IPS-NIHi11 (cell line): Measurements from ENCODE around the gene ZCCHC24.

Source experiments
- DNase-seq: peaks from one replicate; pipeline ENCODE4 v3.0.0; 2012; ENCODE audit warnings: mixed read lengths, low spot score

Gene ZCCHC24

GRCh38 chr10:79445161-79445976, at the start of gene ZCCHC24:
TSS of gene ZCCHC24 (minus strand) at chr10:79445624. CDS start at chr10:79445440, 184 bp downstream.
- DNase-seq = peak; percentile 98

DNA sequence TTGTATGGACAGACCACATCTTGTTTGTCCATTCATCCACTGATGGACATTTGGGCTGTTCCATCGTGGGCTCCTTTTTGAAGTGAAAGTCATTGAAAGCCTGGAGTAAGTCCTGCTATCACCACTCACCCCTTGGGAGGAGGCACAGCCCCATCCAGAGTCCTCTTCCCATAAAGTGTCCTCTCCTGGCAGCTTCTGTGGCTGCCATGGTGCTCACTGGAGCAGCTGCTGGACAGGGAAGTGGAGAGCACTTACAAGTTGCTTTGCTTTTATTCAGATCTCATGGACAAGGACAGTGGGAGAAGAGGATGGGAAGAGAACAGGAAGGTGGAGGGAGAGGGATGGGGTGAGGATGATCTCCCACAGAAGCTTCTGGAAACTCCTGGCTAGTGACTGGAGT, 48.4 kb upstream of the ZCCHC24 start:
- DNase-seq = no peak

DNA sequence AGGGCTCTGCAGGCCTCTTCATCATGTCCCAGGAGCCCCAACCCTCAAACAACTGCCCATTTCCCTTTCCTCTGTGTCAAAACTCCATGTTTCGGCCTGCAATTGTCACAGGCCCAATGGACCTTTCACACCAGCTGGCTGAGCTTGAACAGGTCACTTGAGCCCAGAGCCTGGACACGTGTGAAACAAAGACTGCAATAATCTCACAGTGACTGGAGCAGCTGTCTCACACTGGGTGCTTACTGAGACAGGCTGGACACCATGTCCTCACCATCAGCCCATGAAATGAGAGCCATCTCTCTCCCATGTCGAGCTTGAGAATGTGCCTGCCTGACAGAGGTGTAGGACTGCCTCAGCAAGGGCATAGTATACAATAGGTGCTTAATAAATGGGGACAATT, 47.4 kb upstream of the ZCCHC24 start:
- no peak for DNase-seq

DNA sequence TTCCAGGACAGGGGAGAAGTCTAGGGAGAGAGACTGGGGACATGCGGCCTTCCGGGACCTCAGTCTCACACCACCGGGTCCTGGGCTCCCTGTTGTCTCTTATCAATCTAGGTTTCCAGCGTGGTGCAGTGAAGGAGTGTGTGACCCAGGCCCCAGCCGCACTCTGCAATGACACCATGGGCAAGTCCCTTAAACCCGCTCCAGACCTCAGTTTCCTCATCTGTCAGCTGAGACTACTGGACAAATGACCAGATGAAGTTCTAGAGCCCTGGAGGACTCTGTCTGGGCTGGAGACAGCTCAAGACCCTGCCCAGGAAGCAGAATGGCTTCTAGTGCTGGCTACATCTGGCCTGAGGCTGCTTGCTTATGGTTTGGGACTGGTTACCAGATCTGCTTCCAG, 46.8 kb upstream of the ZCCHC24 start:
- no peak for DNase-seq

DNA sequence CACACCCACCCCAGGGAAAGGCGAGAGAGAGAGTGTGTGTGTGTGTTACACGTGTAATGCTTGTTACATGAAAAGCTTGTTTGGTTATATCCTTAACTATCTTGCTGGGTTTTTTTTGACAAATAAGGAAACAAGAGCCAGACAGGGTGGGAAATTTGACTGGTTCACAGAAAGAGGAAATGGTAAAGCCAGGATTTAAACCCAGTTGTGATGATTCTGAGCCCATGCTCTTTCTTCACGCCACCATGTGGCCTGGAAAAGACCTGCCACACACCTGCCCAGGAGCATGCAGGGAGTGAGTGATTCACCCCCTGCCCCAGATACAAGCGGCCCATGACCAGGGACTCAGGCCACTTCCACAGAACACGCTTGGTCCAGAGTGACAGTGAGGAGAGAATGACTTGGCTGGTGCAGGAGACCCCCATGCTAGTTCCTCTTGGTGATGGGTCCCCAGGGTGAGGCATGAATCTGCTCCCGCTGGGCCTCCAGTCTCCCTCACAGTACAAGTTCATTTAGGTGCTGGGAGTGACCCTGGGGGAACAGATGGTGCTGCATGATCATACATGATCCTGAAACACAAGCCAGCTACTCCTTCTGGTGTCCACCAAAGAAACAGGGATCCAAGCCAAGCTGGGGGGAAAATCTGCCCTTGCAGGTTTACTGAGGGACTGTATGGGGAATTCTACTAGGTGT, 45.9 kb upstream of the ZCCHC24 start:
- DNase-seq = peak; percentile 27

GRCh38 chr10:79490400-79491142, 45.1 kb upstream of the ZCCHC24 start:
- DNase-seq = no peak

- no peak for DNase-seq
Observed at GRCh38 chr10:79488870-79489269, 43.4 kb upstream of the ZCCHC24 start.

DNA sequence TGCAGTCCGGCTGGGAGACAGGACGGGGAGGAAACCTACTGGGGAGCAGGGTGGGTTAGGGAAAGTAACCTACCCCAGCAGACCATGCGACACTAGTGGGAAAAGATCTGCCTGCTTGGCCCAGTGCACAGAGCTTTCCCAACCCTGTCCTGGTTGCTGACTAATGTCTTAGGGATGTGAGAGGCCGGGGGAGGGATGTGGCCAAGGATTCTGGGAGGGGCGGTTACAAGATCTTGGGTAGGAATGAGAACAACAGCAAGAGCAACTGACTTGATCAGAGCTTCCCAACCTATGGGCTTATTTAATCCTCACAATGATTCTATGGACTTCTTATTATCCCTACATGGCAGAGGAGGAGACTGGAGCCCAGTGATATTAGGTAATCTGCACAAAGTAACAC, 42.9 kb upstream of the ZCCHC24 start:
- peak; percentile 45 for DNase-seq

DNA sequence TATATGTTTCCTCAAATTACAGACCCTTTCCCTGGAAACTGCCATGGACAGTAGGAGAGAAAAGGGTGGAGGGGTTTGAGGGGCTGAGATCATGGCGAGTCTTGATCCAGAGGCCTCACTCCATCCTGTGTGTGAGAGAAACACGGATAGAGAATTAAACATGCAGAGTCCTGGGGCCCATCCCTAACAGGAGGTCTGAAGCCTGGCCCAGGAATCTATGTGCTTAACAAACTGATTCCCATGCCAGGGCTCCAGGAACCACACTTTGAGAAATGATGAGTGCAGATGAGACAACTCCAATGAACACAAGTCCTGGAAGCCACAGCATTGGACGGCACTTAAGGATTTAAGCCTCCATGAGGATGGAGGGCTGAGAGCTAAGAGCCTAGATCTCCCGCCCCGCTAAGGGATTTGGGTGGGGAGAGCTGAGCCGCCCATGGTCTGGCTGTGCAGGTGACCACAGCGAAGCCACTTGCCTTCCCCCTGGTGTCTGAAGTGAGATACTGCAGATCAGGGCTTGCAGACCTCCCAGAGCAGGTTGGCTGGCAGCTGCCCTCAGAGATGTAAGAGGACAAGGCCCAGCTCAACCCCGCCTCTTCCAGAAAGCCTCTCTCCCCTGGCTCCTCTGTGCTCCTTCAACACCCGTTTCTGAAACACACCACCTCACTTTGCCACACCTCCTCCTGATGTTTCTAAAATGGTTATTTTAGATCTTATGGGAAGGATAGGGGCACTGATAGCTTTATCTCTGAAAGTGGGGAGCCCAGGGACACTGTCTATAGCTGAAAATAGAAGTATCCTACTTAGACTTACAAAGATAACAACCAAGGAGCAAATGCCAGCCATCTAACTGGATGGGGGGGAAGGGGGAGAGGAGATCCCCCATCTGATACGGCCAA, 42.1 kb upstream of the ZCCHC24 start:
- peak; percentile 92 for DNase-seq

DNA sequence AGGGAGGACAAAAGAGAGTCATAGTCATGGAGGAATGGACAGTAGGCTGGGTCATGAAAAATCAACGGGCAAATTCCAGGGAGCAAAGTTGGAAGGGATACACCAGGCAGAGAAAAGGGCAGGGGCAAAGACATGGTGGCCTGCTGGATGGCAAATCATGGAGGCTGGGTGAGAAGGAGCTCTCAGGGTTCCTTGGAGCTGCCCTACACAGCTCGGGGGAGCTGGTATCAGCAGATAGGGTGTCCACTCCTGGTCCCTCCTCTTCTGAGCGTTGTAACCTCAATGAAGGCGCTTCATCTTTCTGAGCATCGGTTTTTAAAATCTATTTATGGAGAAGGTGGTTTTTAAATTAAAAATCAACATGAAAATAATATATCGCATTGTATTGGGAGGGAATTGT, 39.1 kb upstream of the ZCCHC24 start:
- no peak for DNase-seq

- no peak for DNase-seq
Observed at GRCh38 chr10:79483948-79484347, 38.5 kb upstream of the ZCCHC24 start.

- no peak for DNase-seq
Observed at GRCh38 chr10:79483299-79483698, 37.9 kb upstream of the ZCCHC24 start.

- DNase-seq = no peak
Observed at GRCh38 chr10:79482741-79483140, 37.3 kb upstream of the ZCCHC24 start.

DNA sequence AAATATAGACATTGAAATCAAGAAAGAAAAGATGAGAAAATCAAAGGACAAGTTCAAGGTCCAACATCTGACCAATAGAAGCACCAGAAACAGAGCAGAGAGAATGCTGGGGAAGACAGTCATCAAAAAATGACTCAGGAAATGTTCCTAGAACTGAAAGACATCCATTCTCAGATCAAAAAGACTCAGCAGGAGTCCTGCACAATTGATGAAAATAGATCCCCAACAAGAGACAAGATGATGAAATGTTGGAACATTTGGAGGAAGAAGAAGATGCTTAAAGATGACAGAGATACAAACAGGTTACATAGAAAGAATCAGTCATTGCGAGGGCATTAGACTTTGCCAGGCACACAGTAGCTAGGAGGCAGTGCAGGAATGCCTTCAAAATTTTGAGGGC, 36.9 kb upstream of the ZCCHC24 start:
- no peak for DNase-seq

- no peak for DNase-seq
Observed at GRCh38 chr10:79479283-79479909, 34.0 kb upstream of the ZCCHC24 start.

DNA sequence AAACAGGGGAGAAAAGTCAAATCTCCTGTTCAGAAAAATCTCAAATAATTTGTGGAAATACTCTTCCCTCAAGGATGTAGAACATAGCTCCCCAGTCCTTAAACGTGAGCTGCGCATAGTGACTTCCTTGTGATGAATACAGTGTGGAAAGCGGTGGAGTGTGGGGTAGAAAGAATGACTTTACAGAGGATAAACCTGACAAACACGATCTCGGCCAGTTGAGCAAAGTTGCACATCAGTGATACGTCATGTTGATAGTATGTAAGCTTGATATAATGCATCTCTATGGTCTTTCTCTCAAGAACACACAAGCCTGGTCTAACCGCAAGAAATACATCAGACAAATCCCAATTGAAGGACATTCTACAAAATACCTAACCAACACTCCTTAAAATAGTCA, 32.0 kb upstream of the ZCCHC24 start:
- DNase-seq = no peak

DNA sequence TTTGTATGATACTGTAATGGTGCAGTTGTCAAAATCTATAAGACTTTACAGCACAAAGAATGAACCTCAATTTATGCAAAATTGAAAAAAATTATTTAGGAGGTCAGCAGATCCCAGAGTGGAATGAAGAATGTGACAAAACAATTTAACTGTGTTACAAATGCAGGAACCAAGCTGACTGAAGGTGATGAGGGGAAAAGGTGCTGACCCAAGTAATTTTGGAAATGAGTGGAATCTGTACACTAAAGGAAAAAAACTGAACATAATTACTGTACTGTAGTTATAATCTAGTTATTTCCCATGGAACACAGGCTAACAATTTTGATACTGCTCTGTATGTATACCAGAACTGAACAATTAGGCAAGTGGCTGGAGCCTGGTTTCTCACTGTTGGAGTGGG, 31.2 kb upstream of the ZCCHC24 start:
- no peak for DNase-seq

GRCh38 chr10:79475877-79476276, 30.5 kb upstream of the ZCCHC24 start:
- no peak for DNase-seq

DNA sequence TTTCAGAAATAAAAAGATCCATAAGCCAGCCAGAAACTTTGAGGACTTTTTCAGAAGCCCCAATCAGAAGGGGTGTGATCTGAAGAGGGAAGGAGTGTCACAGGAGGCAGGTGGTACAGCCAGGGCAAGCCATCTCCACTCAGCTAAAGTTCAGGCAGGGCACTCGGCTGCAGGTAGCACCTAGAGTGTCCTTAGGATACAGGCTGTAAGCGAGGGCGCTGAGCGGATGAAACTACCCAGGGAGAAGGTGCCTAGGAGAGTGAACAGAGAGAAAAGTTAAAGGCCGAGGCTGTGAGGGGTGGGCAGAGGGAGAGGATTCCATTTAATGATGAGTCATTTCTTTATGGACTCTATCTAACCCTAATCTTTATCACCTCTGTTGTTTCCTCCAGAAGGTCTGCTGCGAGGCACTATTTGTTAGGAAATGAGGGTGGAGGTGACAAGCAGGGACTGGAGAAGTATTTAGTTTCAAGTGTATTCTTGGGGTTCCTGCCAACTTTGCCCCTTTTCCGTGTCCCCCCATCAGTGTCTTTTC, 29.8 kb upstream of the ZCCHC24 start:
- no peak for DNase-seq

GRCh38 chr10:79473496-79474095, 28.2 kb upstream of the ZCCHC24 start:
- DNase-seq = no peak

GRCh38 chr10:79472951-79473350, 27.5 kb upstream of the ZCCHC24 start:
- no peak for DNase-seq
